Neural cell (in vitro differentiated cells): ENCODE measurements around the gene PNPLA3.

Experiments used
- CTCF ChIP-seq: fragments of 450-650 bp; IDR thresholded peaks from 2 replicates; pipeline ENCODE4 v1.5.1; 2014; ENCODE audit warnings: antibody characterized with exemption, mild to moderate bottlenecking, moderate library complexity; ENCODE audit not compliant: poor library complexity, severe bottlenecking
- EP300 ChIP-seq: fragments of 450-650 bp; conservative IDR thresholded peaks from 2 replicates; pipeline ENCODE4 v1.6.1; 2014; ENCODE audit warnings: antibody characterized with exemption, mild to moderate bottlenecking, moderate library complexity; ENCODE audit not compliant: poor library complexity, severe bottlenecking
- EZH2 ChIP-seq: fragments of 200-600, 300-800 bp; shearing (Covaris generic), sonication (generic); IDR thresholded peaks from 2 replicates; pipeline ENCODE4 v1.6.1; 2014; ENCODE audit warnings: antibody characterized with exemption, low read length, borderline replicate concordance, mild to moderate bottlenecking; ENCODE audit not compliant: insufficient read depth, poor library complexity, severe bottlenecking
- MXI1 ChIP-seq: fragments of 450-650 bp; conservative IDR thresholded peaks from 2 replicates; pipeline ENCODE4 v1.6.1; 2014; ENCODE audit warnings: antibody characterized with exemption, mild to moderate bottlenecking; ENCODE audit not compliant: poor library complexity, severe bottlenecking
- POLR2AphosphoS5 ChIP-seq: IDR thresholded peaks from 2 replicates; pipeline ENCODE4 v1.6.1; 2012
- RAD21 ChIP-seq: fragments of 450-650 bp; conservative IDR thresholded peaks from 2 replicates; pipeline ENCODE4 v1.6.1; 2014; ENCODE audit warnings: antibody characterized with exemption, mild to moderate bottlenecking, moderate library complexity
- SMC3 ChIP-seq: fragments of 450-650 bp; conservative IDR thresholded peaks from 2 replicates; pipeline ENCODE4 v1.6.1; 2014; ENCODE audit warnings: antibody characterized with exemption, mild to moderate bottlenecking, moderate library complexity; ENCODE audit not compliant: poor library complexity
- TAF1 ChIP-seq: IDR thresholded peaks from 2 replicates; pipeline ENCODE4 v1.6.1; 2012; ENCODE audit warnings: low read depth
- TF ChIP-seq, protein P1 (sequence below): IDR thresholded peaks from 2 replicates; pipeline ENCODE4 v1.6.1; 2012; ENCODE audit warnings: borderline replicate concordance

- TF ChIP-seq CTCF (no peak), EZH2 (no peak), SMC3 (no peak), TAF1 (no peak), EP300 (no peak), POLR2AphosphoS5 (no peak), RAD21 (no peak), MXI1 (no peak)
- TF ChIP-seq, protein P1, sequence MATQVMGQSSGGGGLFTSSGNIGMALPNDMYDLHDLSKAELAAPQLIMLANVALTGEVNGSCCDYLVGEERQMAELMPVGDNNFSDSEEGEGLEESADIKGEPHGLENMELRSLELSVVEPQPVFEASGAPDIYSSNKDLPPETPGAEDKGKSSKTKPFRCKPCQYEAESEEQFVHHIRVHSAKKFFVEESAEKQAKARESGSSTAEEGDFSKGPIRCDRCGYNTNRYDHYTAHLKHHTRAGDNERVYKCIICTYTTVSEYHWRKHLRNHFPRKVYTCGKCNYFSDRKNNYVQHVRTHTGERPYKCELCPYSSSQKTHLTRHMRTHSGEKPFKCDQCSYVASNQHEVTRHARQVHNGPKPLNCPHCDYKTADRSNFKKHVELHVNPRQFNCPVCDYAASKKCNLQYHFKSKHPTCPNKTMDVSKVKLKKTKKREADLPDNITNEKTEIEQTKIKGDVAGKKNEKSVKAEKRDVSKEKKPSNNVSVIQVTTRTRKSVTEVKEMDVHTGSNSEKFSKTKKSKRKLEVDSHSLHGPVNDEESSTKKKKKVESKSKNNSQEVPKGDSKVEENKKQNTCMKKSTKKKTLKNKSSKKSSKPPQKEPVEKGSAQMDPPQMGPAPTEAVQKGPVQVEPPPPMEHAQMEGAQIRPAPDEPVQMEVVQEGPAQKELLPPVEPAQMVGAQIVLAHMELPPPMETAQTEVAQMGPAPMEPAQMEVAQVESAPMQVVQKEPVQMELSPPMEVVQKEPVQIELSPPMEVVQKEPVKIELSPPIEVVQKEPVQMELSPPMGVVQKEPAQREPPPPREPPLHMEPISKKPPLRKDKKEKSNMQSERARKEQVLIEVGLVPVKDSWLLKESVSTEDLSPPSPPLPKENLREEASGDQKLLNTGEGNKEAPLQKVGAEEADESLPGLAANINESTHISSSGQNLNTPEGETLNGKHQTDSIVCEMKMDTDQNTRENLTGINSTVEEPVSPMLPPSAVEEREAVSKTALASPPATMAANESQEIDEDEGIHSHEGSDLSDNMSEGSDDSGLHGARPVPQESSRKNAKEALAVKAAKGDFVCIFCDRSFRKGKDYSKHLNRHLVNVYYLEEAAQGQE: no peak
Observed at GRCh38 chr22:43978558-43978957, 55.0 kb downstream of the PNPLA3 start.
